A549 treated with Mapracorat at 1 μM for 4 hours (cell line): ENCODE measurements around the gene LDLRAD1. TPM values are rescaled to one million over a fixed set of nuclear protein-coding genes. Genes with fewer than 3 reads are reported as not detected.

ENCODE experiments used
- total RNA-seq: library from RNA; stranded (reverse); fragments of 200-300 nt; extraction: Qiagen RNA extraction; gene quantifications from 5 replicates; pipeline ENCODE4 v1.2.3, GENCODE V29; 2022

LDLRAD1 gene
- total RNA-seq = not detected in 5 replicates

GRCh38 chr1:54017979-54018378 is at the start of gene LDLRAD1:
LDLRAD1 (minus strand) TSS chr1:54018186; CDS start chr1:54018112, 74 bp downstream.

GRCh38 chr1:54052934-54053744 is 35.2 kb upstream of the LDLRAD1 start, which contains the start of the genes TCEANC2 and TMEM59:
TCEANC2 (plus strand) TSS chr1:54053608; CDS start chr1:54054423, 815 bp downstream.
TMEM59 (minus strand) TSS chr1:54053204; CDS start chr1:54053188, 16 bp downstream.

Other genes with a start within 250 kb of the LDLRAD1 start
- gene NDC1, start 179.9 kb downstream of the LDLRAD1 start, total RNA-seq = 20.8 to 25.0 TPM (median 23.6 TPM) in 5 replicates
- 11.2 to 14.5 TPM (median 12.3 TPM) in 5 replicates for gene YIPF1, start 128.4 kb downstream of the LDLRAD1 start, total RNA-seq
- not detected in 5 replicates for gene DIO1, start 124.0 kb downstream of the LDLRAD1 start, total RNA-seq
- gene IFT25, start 72.5 kb downstream of the LDLRAD1 start, total RNA-seq = 26.2 to 42.2 TPM (median 28.2 TPM) in 5 replicates
- gene LRRC42, start 71.8 kb downstream of the LDLRAD1 start, total RNA-seq = 27.0 to 31.7 TPM (median 29.3 TPM) in 5 replicates
- gene TMEM59, start 35.0 kb upstream of the LDLRAD1 start, total RNA-seq = 112 to 135 TPM (median 122 TPM) in 5 replicates
- 1.8 to 2.4 TPM (median 2.1 TPM) in 5 replicates for gene TCEANC2, start 35.4 kb upstream of the LDLRAD1 start, total RNA-seq
- gene CDCP2, start 134.8 kb upstream of the LDLRAD1 start, total RNA-seq = 0.05 TPM in 1 of 5 replicates, not detected in the others
- gene CYB5RL, start 181.8 kb upstream of the LDLRAD1 start, total RNA-seq = 2.2 to 3.7 TPM (median 3.4 TPM) in 5 replicates
- gene MRPL37, start 182.0 kb upstream of the LDLRAD1 start, total RNA-seq = 84.1 to 97.0 TPM (median 96.1 TPM) in 5 replicates